ENCODE measurements around the gene TRPM3.

Gene TRPM3

DNA sequence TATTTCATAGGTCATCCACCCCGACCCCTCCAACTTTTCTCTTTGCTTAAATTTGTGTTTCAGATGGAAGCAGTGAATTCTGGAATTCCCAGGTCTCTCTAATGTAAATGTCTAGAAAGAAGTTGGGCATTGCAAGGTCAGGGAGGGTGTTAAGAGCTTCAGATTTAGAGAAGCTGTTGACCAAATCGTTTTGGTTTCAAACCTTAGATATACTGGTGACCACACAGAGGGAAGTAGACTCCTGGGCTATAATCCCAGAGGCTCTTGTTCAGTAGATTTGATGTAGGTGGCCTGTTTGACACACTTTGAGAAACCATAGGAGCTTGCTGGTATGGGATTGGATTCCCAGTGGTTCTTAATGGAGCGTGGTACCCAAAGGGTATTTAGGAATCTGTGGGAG, 569.6 kb downstream of the TRPM3 start:
- Histone ChIP-seq H3K4me3 (ENCODE audit: low read depth, low read length) (no peak overlapping the region), H3K9me3 (ENCODE audit: control insufficient read depth, insufficient read depth, low read length) (no peaks in the 10 kb centered on the region), H3K27me3 (ENCODE audit: control insufficient read depth, insufficient read depth, low read length) (no peaks in the 10 kb centered on the region), H3K36me3 (ENCODE audit: control insufficient read depth, insufficient read depth, low read length) (no peaks in the 10 kb centered on the region), H3K4me1 (ENCODE audit: control insufficient read depth, insufficient read depth, low read length) (peaks cover 27% of the 10 kb centered on the region), H3K27ac (ENCODE audit: low read depth, low read length) (no peak overlapping the region), H3K9ac (ENCODE audit: low read depth, low read length) (no peak overlapping the region)

- H3K27ac ChIP-seq (ENCODE audit: low read depth, low read length): no peak overlapping the region
- H3K9ac ChIP-seq (ENCODE audit: low read depth, low read length): no peak overlapping the region
- H3K27me3 ChIP-seq (ENCODE audit: control insufficient read depth, insufficient read depth, low read length): no peaks in the 10 kb centered on the region
- no peaks in the 10 kb centered on the region for H3K36me3 ChIP-seq (ENCODE audit: control insufficient read depth, insufficient read depth, low read length)
- no peaks in the 10 kb centered on the region for H3K9me3 ChIP-seq (ENCODE audit: control insufficient read depth, insufficient read depth, low read length)
- no peak overlapping the region for H3K4me3 ChIP-seq (ENCODE audit: low read depth, low read length)
- peaks cover 31% of the 10 kb centered on the region for H3K4me1 ChIP-seq (ENCODE audit: control insufficient read depth, insufficient read depth, low read length)
Observed at GRCh38 chr9:70551396-70551795, 570.0 kb downstream of the TRPM3 start.

- no peaks in the 10 kb centered on the region for H3K9me3 ChIP-seq (ENCODE audit: control insufficient read depth, insufficient read depth, low read length)
- H3K4me3 ChIP-seq (ENCODE audit: low read depth, low read length): no peak overlapping the region
- H3K9ac ChIP-seq (ENCODE audit: low read depth, low read length): no peak overlapping the region
- no peak overlapping the region for H3K27ac ChIP-seq (ENCODE audit: low read depth, low read length)
- H3K27me3 ChIP-seq (ENCODE audit: control insufficient read depth, insufficient read depth, low read length): no peaks in the 10 kb centered on the region
- no peaks in the 10 kb centered on the region for H3K36me3 ChIP-seq (ENCODE audit: control insufficient read depth, insufficient read depth, low read length)
- peaks cover 30% of the 10 kb centered on the region for H3K4me1 ChIP-seq (ENCODE audit: control insufficient read depth, insufficient read depth, low read length)
Observed at GRCh38 chr9:70549926-70550325, 571.5 kb downstream of the TRPM3 start.

DNA sequence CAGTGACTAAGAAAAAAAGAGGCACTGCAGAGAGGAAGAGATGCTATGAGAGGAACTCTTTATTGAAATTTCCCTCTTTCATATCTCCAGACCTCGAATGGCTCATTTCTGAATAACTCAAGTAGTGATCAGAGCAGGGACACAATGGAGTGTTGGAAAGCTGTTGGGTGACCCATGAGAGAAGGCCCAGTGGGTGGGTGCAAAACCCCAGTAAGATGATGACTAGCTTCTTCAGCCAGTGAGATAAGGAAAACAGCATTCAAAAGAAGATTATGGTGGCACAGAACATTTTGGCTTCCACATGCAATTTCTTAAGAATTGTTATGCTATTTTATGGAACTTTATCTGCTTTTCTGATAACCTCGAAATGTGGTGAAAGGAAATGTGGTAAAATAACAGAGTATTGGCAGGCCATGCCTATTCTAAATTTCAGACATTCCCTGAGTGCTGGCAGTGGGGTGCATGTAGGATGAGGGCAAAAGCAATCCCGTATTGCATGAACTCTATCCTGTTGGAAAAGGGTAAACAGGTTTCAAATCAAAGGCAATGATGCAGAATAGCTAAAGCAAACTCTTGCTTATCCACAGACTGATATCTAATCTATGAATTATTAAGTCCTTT, 579.0 kb downstream of the TRPM3 start:
- Histone ChIP-seq H3K36me3 (ENCODE audit: control insufficient read depth, insufficient read depth, low read length) (no peaks in the 10 kb centered on the region), H3K4me3 (ENCODE audit: low read depth, low read length) (no peak overlapping the region), H3K27me3 (ENCODE audit: control insufficient read depth, insufficient read depth, low read length) (no peaks in the 10 kb centered on the region), H3K9ac (ENCODE audit: low read depth, low read length) (no peak overlapping the region), H3K4me1 (ENCODE audit: control insufficient read depth, insufficient read depth, low read length) (peaks cover 14% of the 10 kb centered on the region; the same call in 1 of the 2 replicates), H3K9me3 (ENCODE audit: control insufficient read depth, insufficient read depth, low read length) (no peaks in the 10 kb centered on the region), H3K27ac (ENCODE audit: low read depth, low read length) (no peak overlapping the region)

DNA sequence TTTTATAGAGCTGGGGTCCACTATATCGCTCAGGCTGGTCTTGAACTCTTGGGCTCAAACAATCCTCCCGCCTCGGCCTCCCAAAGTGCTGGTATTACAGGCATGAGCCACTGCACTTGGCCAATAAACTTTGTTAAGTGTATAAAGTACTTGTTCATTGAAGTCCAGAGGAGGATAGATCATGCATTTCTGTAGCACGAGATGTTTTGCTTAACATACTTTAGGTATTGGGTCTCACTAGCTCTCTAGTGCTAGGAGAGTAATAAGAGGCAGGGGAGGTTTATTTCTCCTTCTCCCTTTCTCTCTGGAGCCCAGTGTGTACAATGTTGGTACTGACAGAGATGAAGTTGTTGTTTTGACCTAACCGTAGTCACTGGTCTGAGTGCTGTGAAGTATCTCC, 581.4 kb downstream of the TRPM3 start:
- H3K9ac ChIP-seq (ENCODE audit: low read depth, low read length): no peak overlapping the region
- no peak overlapping the region for H3K27ac ChIP-seq (ENCODE audit: low read depth, low read length)
- 0 out of 2 replicates have a peak, but pooled peaks cover 6% of the 10 kb centered on the region for H3K4me1 ChIP-seq (ENCODE audit: control insufficient read depth, insufficient read depth, low read length)
- H3K4me3 ChIP-seq (ENCODE audit: low read depth, low read length): no peak overlapping the region
- H3K27me3 ChIP-seq (ENCODE audit: control insufficient read depth, insufficient read depth, low read length): no peaks in the 10 kb centered on the region
- H3K9me3 ChIP-seq (ENCODE audit: control insufficient read depth, insufficient read depth, low read length): no peaks in the 10 kb centered on the region
- H3K36me3 ChIP-seq (ENCODE audit: control insufficient read depth, insufficient read depth, low read length): no peaks in the 10 kb centered on the region

GRCh38 chr9:70539526-70539925, 581.9 kb downstream of the TRPM3 start:
- H3K9ac ChIP-seq (ENCODE audit: low read depth, low read length): no peak overlapping the region
- 0 out of 2 replicates have a peak, but pooled peaks cover 6% of the 10 kb centered on the region for H3K4me1 ChIP-seq (ENCODE audit: control insufficient read depth, insufficient read depth, low read length)
- H3K27ac ChIP-seq (ENCODE audit: low read depth, low read length): no peak overlapping the region
- no peaks in the 10 kb centered on the region for H3K9me3 ChIP-seq (ENCODE audit: control insufficient read depth, insufficient read depth, low read length)
- H3K36me3 ChIP-seq (ENCODE audit: control insufficient read depth, insufficient read depth, low read length): no peaks in the 10 kb centered on the region
- no peaks in the 10 kb centered on the region for H3K27me3 ChIP-seq (ENCODE audit: control insufficient read depth, insufficient read depth, low read length)
- no peak overlapping the region for H3K4me3 ChIP-seq (ENCODE audit: low read depth, low read length)

DNA sequence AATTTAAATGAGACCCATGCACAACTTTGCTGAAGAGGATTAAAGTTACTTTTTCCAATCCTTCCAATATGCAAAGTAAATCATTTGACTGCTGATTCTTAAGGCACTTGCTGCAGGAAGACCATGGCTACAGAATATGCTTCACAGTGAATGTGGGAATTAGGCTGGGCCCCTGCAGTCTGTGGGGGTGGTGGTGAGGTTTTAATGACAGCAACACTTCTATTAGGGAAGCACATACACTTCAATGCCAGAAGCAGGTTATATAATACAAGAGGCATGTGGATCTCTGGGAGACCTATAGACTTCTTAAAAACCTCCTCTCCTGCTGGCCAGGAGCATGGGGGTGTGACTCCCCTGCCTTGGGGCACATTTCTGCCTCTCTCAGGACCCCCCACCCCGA, 582.4 kb downstream of the TRPM3 start:
- Histone ChIP-seq H3K36me3 (ENCODE audit: control insufficient read depth, insufficient read depth, low read length) (no peaks in the 10 kb centered on the region), H3K9ac (ENCODE audit: low read depth, low read length) (no peak overlapping the region), H3K4me3 (ENCODE audit: low read depth, low read length) (no peak overlapping the region)

GRCh38 chr9:70537084-70537483, 584.3 kb downstream of the TRPM3 start:
- no peaks in the 10 kb centered on the region for H3K36me3 ChIP-seq (ENCODE audit: control insufficient read depth, insufficient read depth, low read length)
- no peaks in the 10 kb centered on the region for H3K27me3 ChIP-seq (ENCODE audit: control insufficient read depth, insufficient read depth, low read length)

More for the DNA sequence above, 582.4 kb downstream of the TRPM3 start:
- no peaks in the 10 kb centered on the region for H3K27me3 ChIP-seq (ENCODE audit: control insufficient read depth, insufficient read depth, low read length)
- H3K27ac ChIP-seq (ENCODE audit: low read depth, low read length): no peak overlapping the region
- 0 out of 2 replicates have a peak, but pooled peaks cover 6% of the 10 kb centered on the region for H3K4me1 ChIP-seq (ENCODE audit: control insufficient read depth, insufficient read depth, low read length)
- no peaks in the 10 kb centered on the region for H3K9me3 ChIP-seq (ENCODE audit: control insufficient read depth, insufficient read depth, low read length)

GRCh38 chr9:70535546-70536323, 585.7 kb downstream of the TRPM3 start:
- H3K4me3 ChIP-seq (ENCODE audit: low read depth, low read length): no peak overlapping the region
- no peaks in the 10 kb centered on the region for H3K27me3 ChIP-seq (ENCODE audit: control insufficient read depth, insufficient read depth, low read length)
- no peaks in the 10 kb centered on the region for H3K36me3 ChIP-seq (ENCODE audit: control insufficient read depth, insufficient read depth, low read length)
- no peak overlapping the region for H3K27ac ChIP-seq (ENCODE audit: low read depth, low read length)
- peaks cover 18% of the 10 kb centered on the region for H3K4me1 ChIP-seq (ENCODE audit: control insufficient read depth, insufficient read depth, low read length)
- H3K9me3 ChIP-seq (ENCODE audit: control insufficient read depth, insufficient read depth, low read length): no peaks in the 10 kb centered on the region
- no peak overlapping the region for H3K9ac ChIP-seq (ENCODE audit: low read depth, low read length)

More at GRCh38 chr9:70537084-70537483, 584.3 kb downstream of the TRPM3 start:
- no peak overlapping the region for H3K4me3 ChIP-seq (ENCODE audit: low read depth, low read length)
- no peaks in the 10 kb centered on the region for H3K9me3 ChIP-seq (ENCODE audit: control insufficient read depth, insufficient read depth, low read length)
- H3K4me1 ChIP-seq (ENCODE audit: control insufficient read depth, insufficient read depth, low read length): peaks cover 16% of the 10 kb centered on the region
- H3K27ac ChIP-seq (ENCODE audit: low read depth, low read length): no peak overlapping the region
- no peak overlapping the region for H3K9ac ChIP-seq (ENCODE audit: low read depth, low read length)

- H3K4me3 ChIP-seq (ENCODE audit: low read depth, low read length): no peak overlapping the region
- H3K36me3 ChIP-seq (ENCODE audit: control insufficient read depth, insufficient read depth, low read length): no peaks in the 10 kb centered on the region
- no peak overlapping the region for H3K27ac ChIP-seq (ENCODE audit: low read depth, low read length)
- H3K27me3 ChIP-seq (ENCODE audit: control insufficient read depth, insufficient read depth, low read length): no peaks in the 10 kb centered on the region
- peaks cover 18% of the 10 kb centered on the region for H3K4me1 ChIP-seq (ENCODE audit: control insufficient read depth, insufficient read depth, low read length)
- no peaks in the 10 kb centered on the region for H3K9me3 ChIP-seq (ENCODE audit: control insufficient read depth, insufficient read depth, low read length)
- no peak overlapping the region for H3K9ac ChIP-seq (ENCODE audit: low read depth, low read length)
Observed at GRCh38 chr9:70534471-70534870, 587.0 kb downstream of the TRPM3 start.

DNA sequence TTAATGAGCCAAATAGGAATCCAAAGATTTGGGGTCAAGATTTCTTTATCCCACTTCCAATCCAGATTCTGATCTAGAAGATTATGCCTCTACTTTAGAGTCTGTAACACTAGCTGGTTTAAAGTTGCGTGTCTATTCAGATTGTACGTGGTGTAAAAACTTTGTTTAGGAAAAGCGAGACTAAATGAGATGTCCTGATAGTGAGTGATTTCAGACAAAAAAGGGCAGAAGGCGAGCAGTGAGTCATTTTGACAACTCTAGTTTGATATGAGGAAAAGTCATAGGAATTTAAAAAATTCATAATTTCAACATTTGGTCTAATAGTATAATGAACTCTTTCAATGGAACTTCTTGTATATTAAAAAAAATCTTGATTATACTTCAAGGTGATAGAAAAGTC, 587.4 kb downstream of the TRPM3 start:
- Histone ChIP-seq H3K27ac (ENCODE audit: low read depth, low read length) (no peak overlapping the region), H3K27me3 (ENCODE audit: control insufficient read depth, insufficient read depth, low read length) (no peaks in the 10 kb centered on the region), H3K4me3 (ENCODE audit: low read depth, low read length) (no peak overlapping the region), H3K9me3 (ENCODE audit: control insufficient read depth, insufficient read depth, low read length) (no peaks in the 10 kb centered on the region), H3K36me3 (ENCODE audit: control insufficient read depth, insufficient read depth, low read length) (no peaks in the 10 kb centered on the region), H3K4me1 (ENCODE audit: control insufficient read depth, insufficient read depth, low read length) (peaks cover 17% of the 10 kb centered on the region), H3K9ac (ENCODE audit: low read depth, low read length) (no peak overlapping the region)

Data from HUES48 (cell line).